ENCODE results near the gene CAVIN1. TPM values are rescaled to one million over a fixed set of nuclear protein-coding genes. Genes with fewer than 3 reads are reported as not detected.

The CAVIN1 gene
- polyA plus RNA-seq, 1 experiment = 734 TPM

DNA sequence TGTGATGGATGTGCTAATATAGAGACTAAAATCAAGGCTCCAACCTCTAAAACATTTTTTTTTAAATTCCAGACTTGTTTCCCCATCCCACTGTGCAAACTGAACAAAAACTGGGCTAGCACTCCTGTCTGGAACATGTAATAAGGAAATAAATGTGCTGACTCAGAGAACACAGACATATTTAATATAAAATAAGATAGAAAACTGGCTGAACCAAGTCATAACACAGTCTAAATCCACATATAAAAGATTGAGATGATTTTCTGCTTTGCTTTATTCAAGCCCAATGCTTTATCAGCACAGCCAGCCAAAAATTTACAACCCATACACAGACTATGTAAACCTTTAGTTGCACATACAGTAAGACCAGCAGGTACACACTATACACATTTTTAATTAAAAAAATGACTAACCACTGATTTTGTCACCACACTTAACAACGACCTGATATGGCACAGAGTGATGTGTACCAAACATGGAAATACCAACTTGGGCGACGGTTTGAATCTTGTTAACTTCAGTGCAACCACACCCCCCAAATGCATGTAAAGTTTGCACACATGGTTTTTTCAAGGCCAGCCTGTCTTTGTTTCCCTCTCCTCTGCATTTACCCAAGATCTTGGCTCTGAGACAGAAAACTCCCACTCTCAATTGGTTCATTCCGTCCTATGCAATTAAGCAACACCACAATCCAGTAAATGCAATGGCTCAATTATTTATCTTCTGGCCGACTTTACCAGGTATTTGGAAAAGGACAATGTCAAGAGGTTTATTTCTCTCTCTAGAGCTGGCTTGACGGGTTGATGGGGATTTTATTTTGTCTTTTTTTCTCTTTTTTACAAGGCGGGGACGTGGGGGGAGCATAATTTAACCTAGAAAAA is 36.0 kb downstream of the CAVIN1 start:
- Histone ChIP-seq H3K27me3 (ENCODE audit: control insufficient read depth, insufficient read depth, low read length) (no peaks in the 10 kb centered on the region), H3K4me3 (ENCODE audit: low read depth, low read length) (peak overlapping the region; percentile 99), H3K36me3 (ENCODE audit: control insufficient read depth, insufficient read depth, low read length) (no peaks in the 10 kb centered on the region; the same call in 1 of the 2 replicates)
- DNase-seq (ENCODE audit: low read depth) = no peak
- POLR2A ChIA-PET = no interaction called here
- CTCF ChIA-PET = no interaction called here
- TF ChIP-seq, protein P1, sequence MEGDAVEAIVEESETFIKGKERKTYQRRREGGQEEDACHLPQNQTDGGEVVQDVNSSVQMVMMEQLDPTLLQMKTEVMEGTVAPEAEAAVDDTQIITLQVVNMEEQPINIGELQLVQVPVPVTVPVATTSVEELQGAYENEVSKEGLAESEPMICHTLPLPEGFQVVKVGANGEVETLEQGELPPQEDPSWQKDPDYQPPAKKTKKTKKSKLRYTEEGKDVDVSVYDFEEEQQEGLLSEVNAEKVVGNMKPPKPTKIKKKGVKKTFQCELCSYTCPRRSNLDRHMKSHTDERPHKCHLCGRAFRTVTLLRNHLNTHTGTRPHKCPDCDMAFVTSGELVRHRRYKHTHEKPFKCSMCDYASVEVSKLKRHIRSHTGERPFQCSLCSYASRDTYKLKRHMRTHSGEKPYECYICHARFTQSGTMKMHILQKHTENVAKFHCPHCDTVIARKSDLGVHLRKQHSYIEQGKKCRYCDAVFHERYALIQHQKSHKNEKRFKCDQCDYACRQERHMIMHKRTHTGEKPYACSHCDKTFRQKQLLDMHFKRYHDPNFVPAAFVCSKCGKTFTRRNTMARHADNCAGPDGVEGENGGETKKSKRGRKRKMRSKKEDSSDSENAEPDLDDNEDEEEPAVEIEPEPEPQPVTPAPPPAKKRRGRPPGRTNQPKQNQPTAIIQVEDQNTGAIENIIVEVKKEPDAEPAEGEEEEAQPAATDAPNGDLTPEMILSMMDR (IDR thresholded peaks at IDR 0.05; ENCODE audit: insufficient read depth, low read depth, low read length) = no peak

- Histone ChIP-seq H3K4me3 (ENCODE audit: low read depth, low read length) (no peak overlapping the region), H3K27me3 (ENCODE audit: control insufficient read depth, insufficient read depth, low read length) (no peaks in the 10 kb centered on the region), H3K36me3 (ENCODE audit: control insufficient read depth, insufficient read depth, low read length) (no peaks in the 10 kb centered on the region; the same call in 1 of the 2 replicates)
- CTCF ChIA-PET = no interaction called here
- TF ChIP-seq, protein P1 (IDR thresholded peaks at IDR 0.05; ENCODE audit: insufficient read depth, low read depth, low read length) = no peak
- no peak for DNase-seq (ENCODE audit: low read depth)
- POLR2A ChIA-PET = no interaction called here
Observed at GRCh38 chr17:42381898-42382297, 41.2 kb downstream of the CAVIN1 start.

DNA sequence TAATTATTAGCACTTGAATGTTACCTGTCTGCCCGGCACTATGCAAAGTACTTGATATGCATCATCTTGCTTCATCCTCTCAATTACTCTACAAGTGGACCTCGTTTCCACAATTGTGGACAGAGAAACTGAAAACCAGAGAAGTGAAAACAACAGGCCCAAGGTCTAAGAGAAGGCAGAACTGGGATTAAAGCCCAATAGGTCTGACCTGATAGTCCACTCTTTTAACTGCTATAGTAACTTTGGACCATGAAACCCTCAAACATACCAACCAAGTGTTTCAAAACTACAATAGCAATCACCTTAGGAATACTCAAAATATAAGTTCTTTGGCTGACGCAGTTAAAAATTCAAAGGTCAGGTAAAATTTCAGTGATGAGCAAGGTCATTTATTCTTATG is 42.1 kb downstream of the CAVIN1 start:
- Histone ChIP-seq H3K36me3 (ENCODE audit: control insufficient read depth, insufficient read depth, low read length) (no peaks in the 10 kb centered on the region; the same call in 1 of the 2 replicates), H3K27me3 (ENCODE audit: control insufficient read depth, insufficient read depth, low read length) (no peaks in the 10 kb centered on the region), H3K4me3 (ENCODE audit: low read depth, low read length) (no peak overlapping the region)
- no peak for DNase-seq (ENCODE audit: low read depth)
- ChIA-PET CTCF (no interaction called here), POLR2A (no interaction called here)
- TF ChIP-seq, protein P1 (IDR thresholded peaks at IDR 0.05; ENCODE audit: insufficient read depth, low read depth, low read length) = no peak

- peak overlapping the region; percentile 16; the same call in 1 of the 2 replicates for H3K4me3 ChIP-seq (ENCODE audit: low read depth, low read length)
- no peaks in the 10 kb centered on the region for H3K36me3 ChIP-seq (ENCODE audit: control insufficient read depth, insufficient read depth, low read length)
- CTCF ChIA-PET = interaction anchor here (1.2 kb wide), 1 partner anchor 21 kb away, joined by 3 read pairs; no protein-coding TSS in a partner anchor
- TF ChIP-seq, protein P1 (IDR thresholded peaks at IDR 0.05; ENCODE audit: insufficient read depth, low read depth, low read length) = no peak
- DNase-seq (ENCODE audit: low read depth) = no peak
- POLR2A ChIA-PET = no interaction called here
- no peaks in the 10 kb centered on the region for H3K27me3 ChIP-seq (ENCODE audit: control insufficient read depth, insufficient read depth, low read length)
Observed at GRCh38 chr17:42378959-42379594, 44.0 kb downstream of the CAVIN1 start.

DNA sequence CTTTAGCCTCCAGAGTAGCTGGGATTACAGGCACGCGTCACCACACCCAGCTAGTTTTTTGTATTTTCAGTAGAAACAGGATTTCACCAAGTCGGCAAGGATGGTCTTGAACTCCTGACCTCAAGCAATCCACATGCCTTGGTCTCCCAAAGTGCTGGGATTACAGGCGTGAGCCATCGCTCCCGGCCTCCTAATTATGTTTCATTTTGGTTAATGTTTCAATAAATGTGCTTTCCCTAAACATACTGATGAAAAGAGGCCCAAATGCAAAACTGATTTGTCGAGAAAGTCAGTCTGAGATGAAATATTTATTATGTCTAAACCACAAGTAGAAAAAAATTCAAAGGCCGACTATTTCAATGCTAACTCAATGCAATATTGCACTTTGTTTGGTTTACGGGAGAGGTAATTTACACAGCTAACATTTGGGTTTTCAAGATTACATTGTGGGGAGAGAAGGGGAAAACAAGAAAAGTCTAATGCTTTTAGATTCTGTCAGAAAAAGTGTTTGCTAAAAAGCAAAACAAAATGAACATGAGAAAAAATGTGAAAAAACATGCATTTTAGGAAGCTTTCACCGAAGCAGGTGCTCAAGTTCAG is 44.6 kb downstream of the CAVIN1 start:
- no peak for DNase-seq (ENCODE audit: low read depth)
- TF ChIP-seq, protein P1 (IDR thresholded peaks at IDR 0.05; ENCODE audit: insufficient read depth, low read depth, low read length) = no peak
- Histone ChIP-seq H3K36me3 (ENCODE audit: control insufficient read depth, insufficient read depth, low read length) (no peaks in the 10 kb centered on the region), H3K4me3 (ENCODE audit: low read depth, low read length) (no peak overlapping the region; the same call in 1 of the 2 replicates), H3K27me3 (ENCODE audit: control insufficient read depth, insufficient read depth, low read length) (no peaks in the 10 kb centered on the region)
- POLR2A ChIA-PET = no interaction called here
- CTCF ChIA-PET = interaction anchor here (1.2 kb wide), 1 partner anchor 21 kb away, joined by 3 read pairs; no protein-coding TSS in a partner anchor

All from BJ (cell line).